GM12874 (cell line): Measurements from ENCODE around the gene SUMO1.

Experiments used
- CTCF ChIP-seq: IDR thresholded peaks from 2 replicates; pipeline ENCODE4 v1.5.1; 2011; ENCODE audit warnings: low read depth, mild to moderate bottlenecking, control low read depth, low read length, moderate library complexity; ENCODE audit not compliant: insufficient read depth

SUMO1 gene

GRCh38 chr2:202208526-202208925 lies 29.9 kb downstream of the SUMO1 start:
- no peak for TF ChIP-seq CTCF

GRCh38 chr2:202204855-202205254 lies 33.5 kb downstream of the SUMO1 start:
- no peak for TF ChIP-seq CTCF

GRCh38 chr2:202203348-202203747 lies 35.0 kb downstream of the SUMO1 start:
- TF ChIP-seq CTCF: no peak

GRCh38 chr2:202201220-202202160 lies 36.9 kb downstream of the SUMO1 start:
- TF ChIP-seq CTCF: no peak

GRCh38 chr2:202196727-202197126 lies 41.7 kb downstream of the SUMO1 start:
- TF ChIP-seq CTCF: no peak

- no peak for TF ChIP-seq CTCF
Measured at GRCh38 chr2:202194418-202194817, 44.0 kb downstream of the SUMO1 start.

- TF ChIP-seq CTCF: no peak
Measured at GRCh38 chr2:202193881-202194353, 44.5 kb downstream of the SUMO1 start.
